Psoas muscle (tissue), 8 donors: ENCODE data around the gene FPR2. TPM values are rescaled to one million over a fixed set of nuclear protein-coding genes. Genes with fewer than 3 reads are reported as not detected.

Source experiments
- ATAC-seq, 4 donors: fragments of 200-7000 bp; cut with Tn5 transposase; one replicate each; pipeline ENCODE4 v1.9.1; 2020; ENCODE audit warnings: moderate library complexity in 3 of 4, mild to moderate bottlenecking in 2 of 4
- DNase-seq, 2 donors: peaks; one replicate each; pipeline ENCODE4 v3.0.0-alpha.2; 2020
- H3K27ac ChIP-seq: fragments of 200-600 bp; one replicate; pipeline ENCODE4 v1.8.0; 2022
- H3K27me3 ChIP-seq, 3 donors: fragments of 200-600 bp in 1 of 3; one replicate each; pipeline versions ENCODE4 v1.6.1 to v1.8.0; 2013 to 2022; ENCODE audit warnings: low read length in 2 of 3, mild to moderate bottlenecking in 2 of 3, moderate library complexity in 1 of 3; ENCODE audit not compliant: insufficient read depth in 3 of 3
- H3K36me3 ChIP-seq, 2 donors: fragments of 200-600 bp in 1 of 2; one replicate each; pipeline versions ENCODE4 v1.6.1 to v1.8.0; 2013 to 2022; ENCODE audit warnings: low read depth in 1 of 2, mild to moderate bottlenecking in 1 of 2, moderate library complexity in 1 of 2; ENCODE audit not compliant: insufficient read depth in 1 of 2
- H3K4me1 ChIP-seq: fragments of 200-600 bp; one replicate; pipeline ENCODE4 v1.8.0; 2022
- H3K4me3 ChIP-seq: fragments of 200-600 bp; one replicate; pipeline ENCODE4 v1.8.0; 2022; ENCODE audit warnings: mild to moderate bottlenecking
- H3K9me3 ChIP-seq: fragments of 200-600 bp; one replicate; pipeline ENCODE4 v1.8.0; 2022
- CTCF ChIP-seq: fragments of 200-600 bp; IDR thresholded peaks from one replicate; pipeline ENCODE4 v1.8.0; 2022; ENCODE audit warnings: antibody characterized with exemption
- WGBS, 3 donors: extraction: QIAGEN DNeasy Blood & Tissue Kit; methylation state at CpG; one replicate each; pipeline versions ENCODE4 v1.1.6 to v1.1.7; 2013; 5-methylcytosine and 5-hydroxymethylcytosine counted together
- intact Hi-C, 2 donors: fragments of 100-400 bp; cut with DNase I; formaldehyde crosslinking; loops; one replicate each; pipeline versions ENCODE4 v1.11.0 to v1.14.2; 2022
- polyA plus RNA-seq, 3 donors: library from polyadenylated mRNA; stranded (reverse); fragments of 200-250 nt; gene quantifications; one replicate each; pipeline ENCODE4 v1.2.3, GENCODE V29; 2013
- total RNA-seq, 4 donors: library from RNA; stranded (reverse); fragmentation: NEBNext Ultra II Directional in 2 of 4; extraction: Animal tissue kit (Norgen Biotek cat#: 25700) in 2 of 4; gene quantifications; one replicate each; pipeline versions ENCODE4 v1.2.1 to v1.2.4, GENCODE V29; 2021 to 2023
- donor health status: healthy with polysubstance abuse.
- donor health status: DM: no; HTN: no; CAD: no; lungs with moderate emphysema.
- donor health status: Bipolar disorder and iron deficiency.
- donor health status: healthy.
- donor health status: DM: yes; HTN: yes; CAD: no.
- donor health status: DM: no; HTN: no; CAD: no.
- donor health status: DM: no; HTN: no; CAD: no.
- donor health status: DM: yes; HTN: yes; CAD: no.

Gene FPR2
- total and polyA plus RNA-seq, 7 donors = 0.06 to 0.98 (median 0.30) TPM

- Histone ChIP-seq H3K4me3 (no peak overlapping the region), H3K36me3 (no peaks in the 10 kb centered on the region), H3K4me1 (no peaks in the 10 kb centered on the region), H3K9me3 (no peaks in the 10 kb centered on the region), H3K27ac (no peak overlapping the region), H3K27me3 (peaks cover 0 to 2% (median 0%) of the 10 kb centered on the region in 3 donors)
- WGBS, 3 donors = 59 to 62% (median 61%) methylated on average over 13 of the region's 13 CpGs
- DNase-seq (no peak), ATAC-seq (no peak)
- intact Hi-C loops = no loop called here
- TF ChIP-seq CTCF = no peak
Measured at GRCh38 chr19:51739466-51740213, 21.3 kb upstream of the FPR2 start.

DNA sequence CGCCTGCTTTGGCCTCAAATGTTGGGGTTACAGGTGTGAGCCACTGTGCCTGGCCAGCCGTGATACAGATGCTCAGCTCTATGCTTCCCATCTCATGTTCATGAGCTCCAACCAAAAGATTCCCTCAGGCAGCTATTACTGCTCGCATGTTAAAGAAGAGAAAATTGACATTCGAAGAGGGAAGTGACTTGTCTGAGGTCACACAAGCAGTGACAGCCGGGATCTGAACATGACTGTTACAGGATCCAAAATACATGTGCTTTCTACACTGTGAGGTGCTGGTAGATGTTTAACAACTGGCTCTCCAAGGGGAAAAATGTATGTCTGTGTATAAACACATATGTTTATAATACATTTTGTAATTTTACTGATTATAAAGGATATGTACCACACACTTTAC is 20.6 kb upstream of the FPR2 start:
- Histone ChIP-seq H3K4me3 (no peak overlapping the region), H3K27ac (no peak overlapping the region), H3K4me1 (no peaks in the 10 kb centered on the region), H3K27me3 (peaks cover 0 to 2% (median 0%) of the 10 kb centered on the region in 3 donors), H3K9me3 (no peaks in the 10 kb centered on the region), H3K36me3 (no peaks in the 10 kb centered on the region)
- ATAC-seq = no peak
- intact Hi-C loops = no loop called here
- TF ChIP-seq CTCF = no peak
- DNase-seq = no peak
- 65 to 80% (median 77%) methylated on average over 5 of the region's 5 CpGs for WGBS, 3 donors

DNA sequence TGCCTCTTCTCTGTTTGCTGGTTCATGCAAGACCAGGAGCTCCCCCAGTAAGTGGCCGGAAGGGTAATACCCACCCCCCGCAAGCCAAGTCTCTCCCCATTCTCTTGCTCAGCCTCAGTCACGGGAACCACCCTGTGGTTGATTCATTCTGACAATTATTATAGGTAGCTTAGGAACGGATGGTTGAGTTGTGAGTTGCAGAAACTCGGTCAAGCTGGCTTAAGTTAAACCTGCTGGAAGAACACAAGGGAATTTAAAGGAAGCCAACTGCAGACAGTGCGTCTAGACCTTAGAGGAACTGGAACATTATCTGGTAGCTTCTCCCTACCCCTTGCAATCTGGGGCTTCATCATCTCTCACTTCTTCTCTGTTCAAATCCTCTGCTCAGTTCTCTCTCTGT is 18.2 kb upstream of the FPR2 start:
- ATAC-seq (no peak), DNase-seq (no peak)
- Histone ChIP-seq H3K27me3 (peaks cover 0 to 2% (median 0%) of the 10 kb centered on the region in 3 donors), H3K9me3 (no peaks in the 10 kb centered on the region), H3K4me3 (no peak overlapping the region), H3K4me1 (no peaks in the 10 kb centered on the region), H3K36me3 (no peaks in the 10 kb centered on the region), H3K27ac (no peak overlapping the region)
- intact Hi-C loops = no loop called here
- 47 to 52% (median 51%) methylated on average over 6 of the region's 6 CpGs for WGBS, 3 donors
- TF ChIP-seq CTCF = no peak

DNA sequence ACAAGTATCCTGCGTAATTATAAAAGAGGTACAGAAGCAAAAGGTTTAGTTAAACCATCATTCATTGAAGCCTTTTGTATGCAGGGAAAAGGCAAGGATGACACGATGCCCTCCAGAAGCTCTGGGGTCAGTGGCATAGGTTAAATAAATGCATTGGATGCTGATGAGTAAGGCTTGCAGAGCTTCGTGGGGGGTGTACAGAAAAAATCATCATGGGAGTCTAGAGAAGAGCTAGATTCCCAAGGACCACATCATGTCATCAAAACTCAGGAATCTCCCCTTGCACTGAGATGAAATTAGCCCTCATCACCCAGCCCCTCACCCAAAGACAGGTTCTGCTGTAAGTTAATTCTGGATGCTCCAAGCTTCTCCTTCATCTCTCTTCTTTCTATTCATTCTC is 17.6 kb upstream of the FPR2 start:
- H3K27ac ChIP-seq = no peak overlapping the region
- TF ChIP-seq CTCF = no peak
- no peak overlapping the region for H3K4me3 ChIP-seq
- no peak for ATAC-seq
- no peak for DNase-seq
- H3K4me1 ChIP-seq = no peaks in the 10 kb centered on the region
- WGBS, 3 donors = 72 to 81% (median 76%) methylated on average over 3 of the region's 3 CpGs
- no peaks in the 10 kb centered on the region for H3K36me3 ChIP-seq
- intact Hi-C loops = no loop called here
- no peaks in the 10 kb centered on the region for H3K9me3 ChIP-seq
- peaks cover 0 to 2% (median 0%) of the 10 kb centered on the region in 3 donors for H3K27me3 ChIP-seq

GRCh38 chr19:51746731-51747130 is 14.2 kb upstream of the FPR2 start:
- H3K27me3 ChIP-seq = no peaks in the 10 kb centered on the region
- H3K9me3 ChIP-seq = no peaks in the 10 kb centered on the region
- no peak overlapping the region for H3K27ac ChIP-seq
- no peak for ATAC-seq
- DNase-seq = no peak
- no peak overlapping the region for H3K4me3 ChIP-seq
- H3K36me3 ChIP-seq = no peaks in the 10 kb centered on the region
- no peaks in the 10 kb centered on the region for H3K4me1 ChIP-seq
- intact Hi-C loops = no loop called here
- 72 to 79% (median 75%) methylated on average over 7 of the region's 7 CpGs for WGBS, 3 donors
- TF ChIP-seq CTCF = no peak
